Measurements from ENCODE around the gene PARP15.

DNA sequence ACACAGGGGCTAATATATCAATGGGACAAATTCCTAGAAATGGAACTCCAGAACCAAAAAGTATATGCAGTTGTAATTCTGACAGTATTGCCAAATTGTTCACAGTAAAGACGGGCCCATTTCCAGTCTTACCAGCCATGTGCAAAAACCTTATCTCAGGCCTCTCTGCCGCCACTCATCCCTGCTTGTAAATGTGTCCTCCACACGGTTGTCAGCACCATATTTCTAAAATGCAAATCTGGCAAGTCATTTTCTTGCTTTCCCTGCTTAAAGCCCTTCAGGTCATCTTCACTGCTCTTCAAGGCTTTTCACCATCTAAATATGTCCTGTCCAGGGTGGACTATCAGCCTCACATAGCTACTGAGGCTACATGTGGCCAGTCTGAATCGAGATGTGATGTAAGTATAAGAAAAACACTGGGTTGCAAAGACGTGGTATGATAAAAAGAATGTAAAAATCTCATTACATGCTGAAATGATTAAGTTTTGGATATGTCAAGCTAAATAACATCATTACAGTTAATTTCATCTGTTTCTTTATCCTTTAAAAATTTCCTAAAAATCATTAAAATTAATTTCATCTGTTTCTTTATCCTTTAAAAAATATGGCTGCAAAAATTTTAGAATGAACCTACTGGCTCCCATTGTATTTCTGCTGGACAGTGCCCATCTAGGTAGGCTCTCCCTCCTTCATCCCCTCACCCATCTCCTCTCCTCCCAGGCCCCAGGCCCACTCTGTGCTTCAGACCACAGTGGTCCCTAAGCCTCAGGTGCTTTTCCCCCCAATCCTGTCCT, 14.3 kb upstream of the PARP15 start:
- TF ChIP-seq POLR2AphosphoS5 (IDR thresholded peaks at IDR 0.05): no peak
- TF ChIP-seq POLR2A (IDR thresholded peaks at IDR 0.05): no peak
- TF ChIP-seq, protein P1, sequence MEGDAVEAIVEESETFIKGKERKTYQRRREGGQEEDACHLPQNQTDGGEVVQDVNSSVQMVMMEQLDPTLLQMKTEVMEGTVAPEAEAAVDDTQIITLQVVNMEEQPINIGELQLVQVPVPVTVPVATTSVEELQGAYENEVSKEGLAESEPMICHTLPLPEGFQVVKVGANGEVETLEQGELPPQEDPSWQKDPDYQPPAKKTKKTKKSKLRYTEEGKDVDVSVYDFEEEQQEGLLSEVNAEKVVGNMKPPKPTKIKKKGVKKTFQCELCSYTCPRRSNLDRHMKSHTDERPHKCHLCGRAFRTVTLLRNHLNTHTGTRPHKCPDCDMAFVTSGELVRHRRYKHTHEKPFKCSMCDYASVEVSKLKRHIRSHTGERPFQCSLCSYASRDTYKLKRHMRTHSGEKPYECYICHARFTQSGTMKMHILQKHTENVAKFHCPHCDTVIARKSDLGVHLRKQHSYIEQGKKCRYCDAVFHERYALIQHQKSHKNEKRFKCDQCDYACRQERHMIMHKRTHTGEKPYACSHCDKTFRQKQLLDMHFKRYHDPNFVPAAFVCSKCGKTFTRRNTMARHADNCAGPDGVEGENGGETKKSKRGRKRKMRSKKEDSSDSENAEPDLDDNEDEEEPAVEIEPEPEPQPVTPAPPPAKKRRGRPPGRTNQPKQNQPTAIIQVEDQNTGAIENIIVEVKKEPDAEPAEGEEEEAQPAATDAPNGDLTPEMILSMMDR (IDR thresholded peaks at IDR 0.05): no peak
- no peak for TF ChIP-seq EP300 (IDR thresholded peaks at IDR 0.05)
